GM18505 (cell line): ENCODE measurements around the gene ARRB1.
A peak's percentile ranks its signal among the peaks of the same experiment; 100 is the strongest.

Experiments
- ATAC-seq: cut with Tn5 transposase; IDR thresholded peaks from one replicate; pipeline ENCODE4 v1.9.1; 2021; ENCODE audit not compliant: unreplicated experiment
- POLR2A ChIP-seq: IDR thresholded peaks from 4 replicates; pipeline ENCODE4 v1.6.1; 2011; ENCODE audit warnings: borderline replicate concordance; ENCODE audit not compliant: insufficient read depth, insufficient read length; ENCODE audit errors: extremely low read depth

The ARRB1 gene

DNA sequence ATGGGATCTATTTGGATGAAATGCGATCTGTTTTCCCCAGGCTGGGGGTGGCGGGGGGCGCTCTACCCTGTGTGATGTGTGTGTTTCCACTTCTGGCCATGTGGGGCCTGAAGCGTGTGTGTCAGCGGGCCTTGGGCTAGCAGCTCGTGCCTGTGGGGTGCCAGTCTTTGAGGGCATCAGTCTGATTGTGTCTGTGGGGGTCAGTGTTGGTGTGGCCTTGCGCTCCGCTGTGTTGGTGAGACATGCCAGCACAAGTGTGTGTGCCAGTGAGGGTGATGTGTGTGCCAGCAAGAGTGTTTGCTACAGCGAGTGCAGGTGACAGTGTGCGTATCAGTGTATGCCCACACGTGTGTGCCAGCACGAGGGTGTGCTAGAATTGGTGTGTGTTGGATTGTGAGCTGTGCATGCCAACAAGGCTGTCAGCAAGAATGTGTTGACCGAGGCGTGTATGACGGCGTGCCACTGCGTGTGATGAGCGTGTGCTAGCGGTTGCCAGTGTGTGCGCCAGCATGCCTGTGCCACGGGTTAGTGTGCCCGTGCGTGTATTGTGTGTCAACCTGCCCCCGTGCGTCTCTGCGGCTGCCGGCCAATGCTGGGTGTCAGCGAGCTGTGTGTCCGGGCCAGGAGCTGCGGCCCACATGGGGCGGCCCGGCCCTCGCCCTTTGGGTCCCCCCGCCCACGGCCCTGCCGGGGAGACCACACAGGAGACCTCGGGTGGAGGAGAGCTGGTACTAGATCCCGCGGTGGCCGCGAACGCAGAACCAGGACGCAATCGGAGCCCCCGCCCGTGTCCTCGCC lies 519 bp downstream of the ARRB1 start:
- peak; percentile 19 for ATAC-seq
- no peak for TF ChIP-seq POLR2A

- TF ChIP-seq POLR2A, result no peak
- no peak for ATAC-seq
Observed at GRCh38 chr11:75350122-75350742, 1.2 kb downstream of the ARRB1 start.

GRCh38 chr11:75349521-75350116 lies 1.8 kb downstream of the ARRB1 start:
- no peak for TF ChIP-seq POLR2A
- no peak for ATAC-seq

- no peak for ATAC-seq
- TF ChIP-seq POLR2A, result no peak
Observed at GRCh38 chr11:75347781-75348566, 3.5 kb downstream of the ARRB1 start.

DNA sequence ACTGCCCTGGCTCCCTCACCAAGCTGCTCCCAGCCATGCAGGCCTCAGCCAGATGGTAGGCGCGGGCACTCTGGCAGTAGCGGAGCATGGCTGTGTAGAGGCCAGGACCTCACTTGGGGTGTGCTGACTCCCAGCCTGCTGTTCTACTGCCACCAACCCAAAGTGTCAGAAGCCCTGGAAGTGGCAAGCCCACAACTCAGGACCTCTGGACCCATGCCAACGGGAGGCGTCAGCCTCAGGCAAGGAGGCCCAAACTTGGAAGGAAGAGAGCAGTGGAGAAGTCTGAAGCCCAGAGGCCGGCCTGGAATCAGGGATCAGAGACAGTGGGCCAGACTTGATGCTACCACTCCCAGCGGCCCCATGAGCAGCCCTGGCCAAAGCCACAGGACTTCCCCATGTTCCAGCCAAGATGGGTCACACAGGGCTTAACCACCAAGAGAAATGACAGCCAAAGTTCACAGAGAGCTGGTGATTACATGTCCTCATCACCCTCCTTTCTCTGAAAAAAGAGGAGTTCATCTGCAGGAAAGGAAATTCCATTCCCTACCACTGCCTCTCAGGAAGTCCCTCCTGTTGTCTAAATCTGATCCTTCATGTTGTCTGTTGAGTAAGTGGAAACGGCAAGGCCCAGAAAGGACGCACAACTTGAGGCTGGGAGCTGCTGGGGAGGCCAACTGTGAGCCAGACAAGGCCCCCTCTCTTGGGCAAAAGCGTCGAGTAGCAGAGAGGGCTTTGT lies 4.4 kb downstream of the ARRB1 start:
- ATAC-seq, result no peak
- TF ChIP-seq POLR2A, result no peak

DNA sequence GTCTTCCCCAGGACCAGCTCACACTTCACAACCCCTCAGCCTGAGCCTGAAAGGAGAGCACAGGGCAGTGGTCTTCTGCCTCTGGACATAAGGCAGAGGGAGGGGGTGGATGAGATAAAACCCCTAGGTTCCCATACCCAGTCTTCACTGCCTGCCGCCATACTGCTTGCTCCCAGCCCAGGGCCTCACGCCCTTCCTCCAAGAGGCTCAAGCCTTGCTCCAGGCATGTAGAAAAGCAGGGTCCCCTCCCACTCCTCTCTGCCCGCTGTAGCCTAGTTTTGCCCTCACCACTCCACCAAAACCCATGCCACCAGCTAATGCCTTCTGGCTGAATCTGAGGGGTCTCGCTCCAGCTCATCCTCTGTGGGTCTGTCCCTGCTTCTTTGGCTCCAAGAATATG lies 5.2 kb downstream of the ARRB1 start:
- no peak for ATAC-seq
- no peak for TF ChIP-seq POLR2A

DNA sequence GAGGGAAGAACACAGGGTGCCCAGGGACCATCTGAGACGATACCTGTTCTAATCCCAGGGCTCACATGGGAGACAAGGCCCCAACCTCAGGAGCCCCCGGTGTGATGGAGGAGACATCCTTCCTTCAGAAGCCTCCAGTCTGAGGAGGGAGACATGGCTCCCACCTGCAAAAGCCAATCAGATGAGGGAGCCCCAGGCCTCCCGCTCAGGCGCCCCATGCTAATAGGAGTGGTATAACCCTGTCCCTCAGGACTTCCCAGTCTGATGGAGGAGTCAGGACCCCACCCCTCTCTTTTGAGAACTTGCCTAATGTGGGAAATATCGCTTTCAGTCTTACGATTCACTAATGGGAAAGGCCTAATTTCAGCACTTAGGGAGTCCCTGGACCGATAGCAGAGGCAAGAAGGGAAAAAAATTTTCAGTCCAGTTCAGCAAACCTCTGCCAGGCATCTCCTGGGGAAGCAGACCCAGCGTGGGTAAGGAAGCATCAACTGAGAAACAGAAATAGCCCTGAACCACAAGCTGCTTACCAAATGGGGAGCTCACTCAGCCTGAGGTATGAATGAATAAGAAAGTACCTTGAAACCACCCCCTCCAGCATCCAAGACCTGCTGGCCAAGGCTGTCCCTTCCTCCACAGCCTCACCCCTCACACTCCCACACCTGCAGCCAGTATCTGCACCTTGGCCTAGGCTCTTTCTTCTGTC lies 5.9 kb downstream of the ARRB1 start:
- TF ChIP-seq POLR2A, result no peak
- no peak for ATAC-seq

GRCh38 chr11:75344761-75345454 lies 6.6 kb downstream of the ARRB1 start:
- no peak for TF ChIP-seq POLR2A
- ATAC-seq, result no peak

DNA sequence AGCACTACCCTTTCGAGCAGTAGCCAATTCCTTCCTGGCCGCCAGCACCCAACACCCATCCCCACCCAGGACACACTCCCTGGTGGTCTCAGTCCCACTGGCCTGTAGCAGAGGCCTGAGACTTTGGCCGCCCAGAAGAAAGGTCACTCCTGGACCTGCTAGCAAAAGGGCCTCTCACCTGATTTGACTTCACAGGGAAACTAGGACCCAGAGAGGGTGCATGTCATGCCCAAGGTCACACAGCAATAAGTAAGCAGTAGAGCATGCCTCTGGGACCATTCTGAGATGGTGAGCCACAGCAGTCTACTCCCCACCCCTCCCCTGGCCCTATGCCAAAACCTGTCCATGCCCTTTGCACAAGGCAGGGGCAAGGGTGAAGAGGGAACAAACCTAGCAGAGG lies 7.3 kb downstream of the ARRB1 start:
- no peak for TF ChIP-seq POLR2A
- no peak for ATAC-seq

DNA sequence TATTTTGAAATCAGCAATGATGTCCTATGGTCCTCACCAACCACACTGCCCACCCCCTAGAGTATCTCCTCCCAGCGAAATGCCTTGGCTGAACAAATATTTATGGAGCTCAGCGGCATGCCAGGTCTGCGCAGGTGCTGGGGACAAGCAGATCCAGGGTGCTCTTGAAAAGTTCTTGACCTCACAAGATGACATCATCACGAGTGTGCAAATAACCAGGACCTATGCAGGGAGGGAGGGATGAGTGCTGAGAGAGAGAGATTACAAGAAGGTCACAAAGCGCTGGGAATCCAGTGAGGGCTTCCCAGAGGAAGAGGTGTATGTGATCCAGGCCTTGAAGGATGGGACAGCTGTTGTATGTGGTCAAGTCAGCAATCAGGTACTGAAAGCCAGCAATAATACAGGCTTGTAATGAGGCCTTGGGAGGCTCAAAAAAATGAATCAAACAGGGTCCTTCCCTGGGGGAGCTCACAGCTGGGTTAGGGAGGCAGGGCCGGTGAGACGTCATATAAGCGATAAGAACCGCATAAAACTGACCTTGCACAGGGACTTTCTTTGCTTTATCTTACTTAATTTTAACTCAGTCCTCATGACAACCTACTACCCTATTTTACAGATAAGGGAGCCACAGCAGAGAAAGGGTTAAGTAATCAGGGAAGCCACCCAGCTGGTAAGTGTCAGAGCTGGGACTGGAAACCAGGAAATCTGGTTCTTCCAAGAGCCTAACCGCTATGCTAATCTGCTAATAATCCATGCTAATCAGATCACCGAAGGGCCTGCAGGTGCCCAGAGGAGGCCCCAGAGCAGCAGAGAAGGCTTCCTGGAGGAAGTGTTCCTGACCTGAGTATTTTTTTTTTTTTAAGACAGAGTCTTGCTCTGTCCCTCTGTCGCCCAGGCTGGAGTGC lies 8.2 kb downstream of the ARRB1 start:
- ATAC-seq, result no peak
- TF ChIP-seq POLR2A, result no peak
